SK-N-MC (cell line): ENCODE data around the gene C10orf143.

Source experiments
- DNase-seq: peaks from one replicate; pipeline ENCODE4 v3.0.0-alpha.2; 2011; ENCODE audit warnings: low read depth, low spot score
- H3K27ac ChIP-seq: fragments of 200-600 bp; sonication (generic); 2 replicates; pipeline ENCODE4 v1.5.1; 2016; ENCODE audit warnings: mixed run types
- H3K36me3 ChIP-seq: fragments of 200-600 bp; sonication (generic); 2 replicates; pipeline ENCODE4 v1.6.1; 2017; ENCODE audit warnings: antibody characterized with exemption, low read length, mixed read lengths; ENCODE audit not compliant: insufficient read depth
- H3K4me3 ChIP-seq: fragments of 200-600 bp; sonication (generic); 2 replicates; pipeline ENCODE4 v1.5.1; 2016
- H3K9ac ChIP-seq: fragments of 200-600 bp; sonication (generic); 2 replicates; pipeline ENCODE4 v1.8.0; 2017; ENCODE audit warnings: mixed run types, mixed read lengths; ENCODE audit not compliant: insufficient read length
- H3K9me3 ChIP-seq: fragments of 200-600 bp; sonication (generic); 2 replicates; pipeline ENCODE4 v1.6.1; 2017; ENCODE audit warnings: low read depth, mild to moderate bottlenecking, antibody characterized with exemption, low read length, moderate library complexity, mixed read lengths
- EZH2 ChIP-seq: fragments of 200-600 bp; sonication (generic); IDR thresholded peaks from one replicate; pipeline ENCODE4 v1.6.1; 2017; ENCODE audit warnings: antibody characterized with exemption
- FOXP2 ChIP-seq: optimal IDR thresholded peaks from 2 replicates; pipeline ENCODE3; 2011; ENCODE audit warnings: mild to moderate bottlenecking, moderate library complexity; ENCODE audit not compliant: insufficient read depth; ENCODE audit errors: extremely low read length, control extremely low read depth
- POLR2AphosphoS5 ChIP-seq: IDR thresholded peaks from 2 replicates; pipeline ENCODE4 v1.6.1; 2012; ENCODE audit warnings: mild to moderate bottlenecking, low read depth, low read length, borderline replicate concordance

The C10orf143 gene

GRCh38 chr10:130053561-130053960, 57.1 kb downstream of the C10orf143 start:
- TF ChIP-seq POLR2AphosphoS5: no peak
- H3K9ac ChIP-seq: no peak overlapping the region
- H3K36me3 ChIP-seq: no peaks in the 10 kb centered on the region
- H3K4me3 ChIP-seq: no peak overlapping the region
- no peak overlapping the region for H3K27ac ChIP-seq
- no peaks in the 10 kb centered on the region for H3K9me3 ChIP-seq
- peak; percentile 5 for DNase-seq

DNA sequence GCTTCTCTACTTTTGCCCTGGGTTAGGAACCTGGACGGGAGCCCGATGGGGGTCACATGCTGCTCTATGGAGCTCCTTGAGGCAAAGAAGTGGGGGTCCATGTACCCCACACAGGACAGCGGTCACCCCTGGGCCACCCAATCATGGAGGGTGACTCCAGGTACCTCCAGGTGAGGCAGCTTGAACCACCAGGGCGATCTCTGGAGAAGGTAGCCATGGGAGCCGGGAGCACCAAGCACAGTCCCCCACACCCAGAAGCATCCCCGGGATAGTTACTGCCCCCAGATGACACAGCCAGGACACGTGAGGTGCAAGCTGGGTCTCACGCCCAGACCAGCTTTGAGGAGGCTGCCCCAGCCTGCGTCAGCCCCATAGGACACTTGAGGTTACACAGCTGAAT, 58.4 kb downstream of the C10orf143 start:
- H3K4me3 ChIP-seq: no peak overlapping the region
- H3K36me3 ChIP-seq: no peaks in the 10 kb centered on the region
- no peak overlapping the region for H3K27ac ChIP-seq
- TF ChIP-seq POLR2AphosphoS5 (no peak), EZH2 (no peak), FOXP2 (no peak)
- H3K9me3 ChIP-seq: no peaks in the 10 kb centered on the region
- no peak overlapping the region for H3K9ac ChIP-seq
- DNase-seq: no peak

DNA sequence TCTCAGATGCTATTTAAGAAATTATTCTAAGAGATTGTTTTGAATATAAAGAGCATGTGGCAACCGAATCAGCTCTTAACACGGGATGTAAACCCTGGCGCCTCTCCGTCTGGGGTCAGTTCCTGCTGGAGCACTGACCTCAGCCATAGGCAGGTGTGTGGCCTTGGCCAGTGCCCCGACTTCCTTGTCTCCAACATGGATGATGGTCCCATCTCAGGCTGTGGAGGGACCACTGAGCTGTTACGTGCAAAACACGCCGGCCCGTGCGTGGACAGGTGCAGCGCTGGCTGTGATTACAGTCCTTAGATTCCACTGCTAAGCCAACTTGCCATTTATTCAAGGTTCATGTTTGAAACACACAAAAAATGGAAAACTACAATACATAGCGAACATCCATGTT, 59.9 kb downstream of the C10orf143 start:
- no peak overlapping the region for H3K4me3 ChIP-seq
- TF ChIP-seq EZH2 (no peak), POLR2AphosphoS5 (no peak), FOXP2 (no peak)
- no peak overlapping the region for H3K9ac ChIP-seq
- H3K27ac ChIP-seq: no peak overlapping the region
- no peaks in the 10 kb centered on the region for H3K36me3 ChIP-seq
- no peak for DNase-seq
- H3K9me3 ChIP-seq: no peaks in the 10 kb centered on the region

DNA sequence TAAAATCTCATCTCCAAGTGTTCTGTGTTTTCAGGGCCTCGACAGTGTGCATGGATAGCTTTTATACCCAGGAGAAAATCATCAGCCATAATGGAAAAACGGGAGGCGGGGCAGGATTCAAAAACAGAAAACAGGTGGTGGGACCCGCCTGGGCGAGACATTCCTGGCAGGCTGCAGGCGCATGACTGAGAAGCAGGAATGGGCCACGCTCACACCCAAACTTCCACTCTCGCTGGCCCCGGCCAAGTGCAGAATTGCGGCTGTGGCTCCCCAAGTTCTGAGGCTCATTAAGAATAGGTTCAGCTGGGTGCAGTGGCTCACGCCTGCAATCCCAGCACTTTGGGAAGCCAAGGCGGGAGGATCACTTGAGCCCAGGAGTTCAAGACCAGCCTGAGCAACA, 60.6 kb downstream of the C10orf143 start:
- Histone ChIP-seq H3K27ac (no peak overlapping the region), H3K36me3 (no peaks in the 10 kb centered on the region), H3K9ac (no peak overlapping the region), H3K4me3 (no peak overlapping the region), H3K9me3 (no peaks in the 10 kb centered on the region)
- DNase-seq: no peak
- TF ChIP-seq POLR2AphosphoS5 (no peak), FOXP2 (no peak), EZH2 (no peak)

DNA sequence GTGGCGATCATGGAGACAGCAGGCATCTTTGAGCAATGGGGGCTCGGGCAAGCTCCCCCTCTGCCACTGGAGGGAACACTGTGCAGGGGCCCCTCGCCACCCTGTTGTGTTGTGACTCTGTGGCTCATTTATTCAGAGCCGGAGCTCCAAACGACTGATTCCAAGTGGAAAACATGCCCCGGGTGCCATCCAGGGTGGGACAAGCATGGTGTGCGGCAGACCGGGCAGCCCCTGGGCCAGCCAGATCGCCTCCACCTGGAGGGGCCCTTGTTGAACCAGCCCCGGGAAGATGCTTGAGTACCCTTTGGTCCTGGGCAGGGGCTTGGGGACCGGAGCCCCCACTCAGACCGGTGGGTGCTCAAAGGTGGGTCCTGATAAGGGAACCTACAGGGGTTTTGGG, 61.4 kb downstream of the C10orf143 start:
- Histone ChIP-seq H3K9ac (no peak overlapping the region), H3K4me3 (no peak overlapping the region), H3K36me3 (no peaks in the 10 kb centered on the region), H3K27ac (no peak overlapping the region), H3K9me3 (no peaks in the 10 kb centered on the region)
- no peak for DNase-seq
- TF ChIP-seq POLR2AphosphoS5 (no peak), FOXP2 (no peak)

GRCh38 chr10:130048081-130048480, 62.5 kb downstream of the C10orf143 start:
- Histone ChIP-seq H3K36me3 (no peaks in the 10 kb centered on the region), H3K27ac (no peak overlapping the region), H3K4me3 (no peak overlapping the region), H3K9me3 (no peaks in the 10 kb centered on the region), H3K9ac (no peak overlapping the region)
- TF ChIP-seq POLR2AphosphoS5 (no peak), FOXP2 (no peak), EZH2 (no peak)
- DNase-seq: no peak

GRCh38 chr10:130047336-130047735, 63.3 kb downstream of the C10orf143 start:
- TF ChIP-seq POLR2AphosphoS5 (no peak), EZH2 (no peak), FOXP2 (no peak)
- Histone ChIP-seq H3K36me3 (no peaks in the 10 kb centered on the region), H3K27ac (no peak overlapping the region), H3K9me3 (no peaks in the 10 kb centered on the region), H3K4me3 (no peak overlapping the region), H3K9ac (no peak overlapping the region)
- DNase-seq: no peak

GRCh38 chr10:130046591-130046990, 64.0 kb downstream of the C10orf143 start:
- TF ChIP-seq EZH2 (no peak), POLR2AphosphoS5 (no peak), FOXP2 (no peak)
- no peak for DNase-seq
- Histone ChIP-seq H3K9ac (no peak overlapping the region), H3K4me3 (no peak overlapping the region), H3K27ac (no peak overlapping the region), H3K36me3 (no peaks in the 10 kb centered on the region), H3K9me3 (no peaks in the 10 kb centered on the region)

DNA sequence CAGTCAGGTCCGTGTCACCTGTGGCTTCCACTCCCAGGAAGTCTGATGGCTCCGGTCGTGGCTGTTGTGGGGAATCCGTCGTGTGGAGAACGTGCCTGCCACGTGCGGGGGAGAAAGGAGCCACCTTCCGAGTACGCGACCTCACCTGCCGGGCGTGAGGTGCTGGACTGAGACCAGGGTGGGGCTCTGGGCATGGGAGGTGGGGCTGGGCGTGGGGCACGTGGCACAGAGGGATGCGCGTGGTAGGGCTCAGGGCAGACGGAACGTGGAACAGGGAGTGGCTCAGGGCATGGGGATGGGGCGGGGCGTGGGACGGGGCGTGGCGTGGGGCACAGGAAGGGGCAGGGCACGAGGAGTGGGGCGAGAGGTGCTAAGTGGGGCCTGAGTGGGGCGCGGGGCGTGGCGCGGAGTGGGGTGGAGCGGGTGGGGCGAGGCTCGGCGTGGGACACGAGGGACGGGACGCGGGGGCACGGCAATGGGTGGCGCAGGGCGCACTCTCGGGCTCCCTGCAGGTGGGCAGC, 64.8 kb downstream of the C10orf143 start:
- DNase-seq: no peak
- Histone ChIP-seq H3K36me3 (no peaks in the 10 kb centered on the region), H3K27ac (no peak overlapping the region), H3K9me3 (no peaks in the 10 kb centered on the region), H3K9ac (no peak overlapping the region), H3K4me3 (no peak overlapping the region)
- TF ChIP-seq EZH2 (no peak), FOXP2 (no peak), POLR2AphosphoS5 (no peak)
